OCI-LY3 (cell line): ENCODE results near the gene SPOP.

ENCODE experiments used
- CTCF ChIP-seq: fragments of 200-600, 300-600 bp; sonication (generic); IDR thresholded peaks from 2 replicates; pipeline ENCODE4 v1.5.1; 2014; ENCODE audit warnings: antibody characterized with exemption, low read length, low read depth
- EZH2phosphoT487 ChIP-seq: fragments of 200-600 bp; shearing (Covaris generic); IDR thresholded peaks from 2 replicates; pipeline ENCODE4 v1.6.1; 2018; ENCODE audit warnings: antibody characterized with exemption, mixed run types, low read depth

GRCh38 chr17:49572226-49572625, 105.7 kb downstream of the SPOP start:
- TF ChIP-seq EZH2phosphoT487 (no peak), CTCF (no peak)
